ENCODE results near the gene MRTO4. TPM values are rescaled to one million over a fixed set of nuclear protein-coding genes. Genes with fewer than 3 reads are reported as not detected.
"Not testable (repeated sequence)": the region's sequence is repeated elsewhere in the genome, so short reads cannot be mapped to it uniquely, and the experiment has no call there.

Gene MRTO4
- total RNA-seq, 4 donors from 2014 or later, result 4.1 to 34.6 (median 15.9) TPM

DNA sequence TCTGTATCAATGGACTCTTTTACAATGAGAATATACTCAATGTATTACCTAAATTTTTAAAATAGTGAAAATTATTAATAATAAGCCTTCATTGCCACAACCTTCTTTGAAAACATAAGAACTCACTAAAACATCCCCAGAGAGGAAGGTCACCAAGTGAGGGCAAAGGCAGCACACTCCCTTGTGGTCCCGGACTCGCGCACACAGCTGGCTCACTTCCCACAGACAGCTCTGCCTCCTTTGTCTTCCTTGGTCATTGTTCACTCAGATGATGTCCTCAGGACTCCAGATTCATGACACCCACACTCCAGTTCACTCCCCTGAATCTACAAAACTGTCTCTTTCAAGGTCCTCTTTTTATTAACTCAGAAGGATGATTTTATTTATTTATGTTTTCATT, 22.4 kb upstream of the MRTO4 start:
- intact Hi-C loops (cut with DNase I; ENCODE audit: low total_unique reads), result no loop called here
- no peaks in the 10 kb centered on the region for H3K27me3 ChIP-seq
- no peaks in the 10 kb centered on the region for H3K9me3 ChIP-seq
- DNase-seq, result no peak
- TF ChIP-seq POLR2A (IDR thresholded peaks at IDR 0.05), result no peak
- TF ChIP-seq, protein P1, sequence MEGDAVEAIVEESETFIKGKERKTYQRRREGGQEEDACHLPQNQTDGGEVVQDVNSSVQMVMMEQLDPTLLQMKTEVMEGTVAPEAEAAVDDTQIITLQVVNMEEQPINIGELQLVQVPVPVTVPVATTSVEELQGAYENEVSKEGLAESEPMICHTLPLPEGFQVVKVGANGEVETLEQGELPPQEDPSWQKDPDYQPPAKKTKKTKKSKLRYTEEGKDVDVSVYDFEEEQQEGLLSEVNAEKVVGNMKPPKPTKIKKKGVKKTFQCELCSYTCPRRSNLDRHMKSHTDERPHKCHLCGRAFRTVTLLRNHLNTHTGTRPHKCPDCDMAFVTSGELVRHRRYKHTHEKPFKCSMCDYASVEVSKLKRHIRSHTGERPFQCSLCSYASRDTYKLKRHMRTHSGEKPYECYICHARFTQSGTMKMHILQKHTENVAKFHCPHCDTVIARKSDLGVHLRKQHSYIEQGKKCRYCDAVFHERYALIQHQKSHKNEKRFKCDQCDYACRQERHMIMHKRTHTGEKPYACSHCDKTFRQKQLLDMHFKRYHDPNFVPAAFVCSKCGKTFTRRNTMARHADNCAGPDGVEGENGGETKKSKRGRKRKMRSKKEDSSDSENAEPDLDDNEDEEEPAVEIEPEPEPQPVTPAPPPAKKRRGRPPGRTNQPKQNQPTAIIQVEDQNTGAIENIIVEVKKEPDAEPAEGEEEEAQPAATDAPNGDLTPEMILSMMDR (IDR thresholded peaks at IDR 0.05), result no peak
- H3K4me1 ChIP-seq, result no peaks in the 10 kb centered on the region
- H3K36me3 ChIP-seq, result no peaks in the 10 kb centered on the region
- H3K4me3 ChIP-seq, result no peak overlapping the region
- H3K27ac ChIP-seq, result no peak overlapping the region

DNA sequence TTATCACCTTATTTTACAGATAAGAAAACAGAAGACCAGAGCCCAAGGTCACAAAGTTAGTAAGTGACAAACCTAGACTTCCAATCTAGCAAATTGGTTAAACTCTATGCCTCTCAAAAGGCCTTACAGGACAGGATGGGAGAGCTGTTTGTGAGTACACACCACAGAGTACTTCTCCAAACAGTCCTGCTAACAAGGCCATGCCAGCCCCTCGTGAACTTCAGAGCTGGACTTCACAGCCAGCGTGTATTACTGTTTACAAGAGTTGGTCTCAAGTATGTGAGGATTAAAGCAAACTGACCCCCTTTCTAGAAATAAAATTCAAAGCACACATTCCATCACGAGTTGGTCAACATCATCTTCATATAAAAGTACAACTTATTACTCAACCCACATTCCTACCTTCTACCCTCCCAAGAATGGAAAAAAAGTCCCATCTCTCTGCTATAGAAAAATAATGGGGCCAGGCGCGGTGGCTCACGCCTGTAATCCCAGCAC, 21.7 kb upstream of the MRTO4 start:
- H3K4me1 ChIP-seq, result no peaks in the 10 kb centered on the region
- intact Hi-C loops (cut with DNase I; ENCODE audit: low total_unique reads), result no loop called here

GRCh38 chr1:19231736-19232523, 19.7 kb upstream of the MRTO4 start:
- intact Hi-C loops (cut with DNase I; ENCODE audit: low total_unique reads); DNase-seq; H3K27ac ChIP-seq; H3K9me3 ChIP-seq; H3K4me3 ChIP-seq; H3K4me1 ChIP-seq; H3K36me3 ChIP-seq; H3K27me3 ChIP-seq: not testable (repeated sequence)

More for the DNA sequence above, 21.7 kb upstream of the MRTO4 start:
- Histone ChIP-seq H3K36me3 (no peaks in the 10 kb centered on the region), H3K9me3 (no peaks in the 10 kb centered on the region), H3K4me3 (no peak overlapping the region), H3K27me3 (no peaks in the 10 kb centered on the region), H3K27ac (no peak overlapping the region)
- TF ChIP-seq, protein P1 (IDR thresholded peaks at IDR 0.05), result no peak
- no peak for TF ChIP-seq POLR2A (IDR thresholded peaks at IDR 0.05)
- DNase-seq, result no peak

GRCh38 chr1:19232524-19232846, 19.1 kb upstream of the MRTO4 start:
- no peaks in the 10 kb centered on the region for H3K4me1 ChIP-seq
- H3K27ac ChIP-seq, result no peak overlapping the region
- TF ChIP-seq POLR2A (IDR thresholded peaks at IDR 0.05), result no peak
- TF ChIP-seq, protein P1 (IDR thresholded peaks at IDR 0.05), result no peak
- no peak overlapping the region for H3K4me3 ChIP-seq
- no peak for DNase-seq
- H3K9me3 ChIP-seq, result no peaks in the 10 kb centered on the region
- no peaks in the 10 kb centered on the region for H3K27me3 ChIP-seq
- intact Hi-C loops (cut with DNase I; ENCODE audit: low total_unique reads), result no loop called here
- H3K36me3 ChIP-seq, result no peaks in the 10 kb centered on the region

- no peaks in the 10 kb centered on the region for H3K27me3 ChIP-seq
- no peaks in the 10 kb centered on the region for H3K9me3 ChIP-seq
- TF ChIP-seq POLR2A (IDR thresholded peaks at IDR 0.05), result no peak
- TF ChIP-seq, protein P1 (IDR thresholded peaks at IDR 0.05), result no peak
- no peak overlapping the region for H3K27ac ChIP-seq
- no peaks in the 10 kb centered on the region for H3K36me3 ChIP-seq
- H3K4me3 ChIP-seq, result no peak overlapping the region
- no peaks in the 10 kb centered on the region for H3K4me1 ChIP-seq
- DNase-seq, result no peak
- intact Hi-C loops (cut with DNase I; ENCODE audit: low total_unique reads), result no loop called here
Measured at GRCh38 chr1:19234224-19234623, 17.4 kb upstream of the MRTO4 start.

All from uterus (tissue), 4 donors.